GM21825 (cell line): ENCODE data around the gene ID4.
"Not testable (repeated sequence)": the region's sequence is repeated elsewhere in the genome, so short reads cannot be mapped to it uniquely, and the experiment has no call there.

Experiments
- ATAC-seq: cut with Tn5 transposase; IDR thresholded peaks from one replicate; pipeline ENCODE4 v1.9.1; 2021; ENCODE audit warnings: mild to moderate bottlenecking, moderate library complexity; ENCODE audit not compliant: unreplicated experiment

Gene ID4

GRCh38 chr6:19831358-19831757, 5.8 kb upstream of the ID4 start:
- no peak for ATAC-seq

- no peak for ATAC-seq
Observed at GRCh38 chr6:19833947-19834346, 3.2 kb upstream of the ID4 start.

GRCh38 chr6:19834858-19835257, 2.3 kb upstream of the ID4 start:
- ATAC-seq, result no peak

- ATAC-seq, result no peak
Observed at GRCh38 chr6:19835605-19836004, 1.6 kb upstream of the ID4 start.

- ATAC-seq, result no peak
Observed at GRCh38 chr6:19837511-19838441, 606 bp downstream of the ID4 start.

- no peak for ATAC-seq
Observed at GRCh38 chr6:19838442-19839236, 1.5 kb downstream of the ID4 start.

- ATAC-seq, result no peak
Observed at GRCh38 chr6:19839237-19839546, 2.0 kb downstream of the ID4 start.

GRCh38 chr6:19839788-19840187, 2.6 kb downstream of the ID4 start:
- no peak for ATAC-seq

- ATAC-seq, result no peak
Observed at GRCh38 chr6:19841181-19841580, 4.0 kb downstream of the ID4 start.

- no peak for ATAC-seq
Observed at GRCh38 chr6:19842030-19842615, 5.0 kb downstream of the ID4 start.

- no peak for ATAC-seq
Observed at GRCh38 chr6:19844689-19845088, 7.5 kb downstream of the ID4 start.

- no peak for ATAC-seq
Observed at GRCh38 chr6:19845266-19846041, 8.3 kb downstream of the ID4 start.

GRCh38 chr6:19848465-19849029, 11.4 kb downstream of the ID4 start:
- no peak for ATAC-seq

GRCh38 chr6:19849196-19849595, 12.0 kb downstream of the ID4 start:
- ATAC-seq, result no peak

GRCh38 chr6:19849755-19850154, 12.6 kb downstream of the ID4 start:
- no peak for ATAC-seq

- no peak for ATAC-seq
Observed at GRCh38 chr6:19851241-19852089, 14.3 kb downstream of the ID4 start.

- no peak for ATAC-seq
Observed at GRCh38 chr6:19852090-19852457, 14.9 kb downstream of the ID4 start.

- no peak for ATAC-seq
Observed at GRCh38 chr6:19852927-19853326, 15.8 kb downstream of the ID4 start.

GRCh38 chr6:19854421-19855015, 17.3 kb downstream of the ID4 start:
- ATAC-seq, result not testable (repeated sequence)
